GM19372 (cell line): ENCODE measurements around the gene STK24.

Source experiments
- ATAC-seq: cut with Tn5 transposase; IDR thresholded peaks from one replicate; pipeline ENCODE4 v1.9.1; 2021; ENCODE audit warnings: mild to moderate bottlenecking, low read depth, moderate library complexity; ENCODE audit not compliant: unreplicated experiment

STK24 gene

DNA sequence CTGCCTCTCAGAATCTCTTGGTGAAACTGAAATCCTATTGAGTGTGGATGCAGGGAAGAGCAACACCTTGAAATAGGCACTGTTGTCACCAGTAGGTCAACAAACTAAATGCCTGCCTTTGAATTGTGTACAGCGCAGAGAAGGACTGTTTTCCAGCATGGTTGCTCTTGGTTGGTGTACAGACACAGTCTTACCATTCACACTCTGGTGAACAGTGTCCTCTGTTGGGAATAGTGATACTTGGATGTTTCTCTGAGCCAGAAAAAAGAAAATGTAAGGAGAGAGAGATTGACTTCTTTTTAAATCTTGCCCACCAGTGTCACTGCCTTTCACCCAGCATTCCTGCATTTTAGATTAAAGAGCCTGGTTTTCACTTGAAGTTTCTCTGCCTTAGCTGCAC, 179.7 kb downstream of the STK24 start:
- ATAC-seq, result no peak

GRCh38 chr13:98396071-98396710, 180.7 kb downstream of the STK24 start:
- ATAC-seq, result no peak
